Neural cell (in vitro differentiated cells): ENCODE results near the gene SHISA5.

Source experiments
- EP300 ChIP-seq: fragments of 450-650 bp; conservative IDR thresholded peaks from 2 replicates; pipeline ENCODE4 v1.6.1; 2014; ENCODE audit warnings: antibody characterized with exemption, mild to moderate bottlenecking, moderate library complexity; ENCODE audit not compliant: poor library complexity, severe bottlenecking
- EZH2 ChIP-seq: fragments of 200-600, 300-800 bp; shearing (Covaris generic), sonication (generic); IDR thresholded peaks from 2 replicates; pipeline ENCODE4 v1.6.1; 2014; ENCODE audit warnings: antibody characterized with exemption, low read length, borderline replicate concordance, mild to moderate bottlenecking; ENCODE audit not compliant: insufficient read depth, poor library complexity, severe bottlenecking
- MXI1 ChIP-seq: fragments of 450-650 bp; conservative IDR thresholded peaks from 2 replicates; pipeline ENCODE4 v1.6.1; 2014; ENCODE audit warnings: antibody characterized with exemption, mild to moderate bottlenecking; ENCODE audit not compliant: poor library complexity, severe bottlenecking
- POLR2AphosphoS5 ChIP-seq: IDR thresholded peaks from 2 replicates; pipeline ENCODE4 v1.6.1; 2012
- TF ChIP-seq, protein P1 (sequence below): fragments of 450-650 bp; IDR thresholded peaks from 2 replicates; pipeline ENCODE4 v1.5.1; 2014; ENCODE audit warnings: antibody characterized with exemption, mild to moderate bottlenecking, moderate library complexity; ENCODE audit not compliant: poor library complexity, severe bottlenecking
- TF ChIP-seq, protein P2 (sequence below): IDR thresholded peaks from 2 replicates; pipeline ENCODE4 v1.6.1; 2012; ENCODE audit warnings: borderline replicate concordance

DNA sequence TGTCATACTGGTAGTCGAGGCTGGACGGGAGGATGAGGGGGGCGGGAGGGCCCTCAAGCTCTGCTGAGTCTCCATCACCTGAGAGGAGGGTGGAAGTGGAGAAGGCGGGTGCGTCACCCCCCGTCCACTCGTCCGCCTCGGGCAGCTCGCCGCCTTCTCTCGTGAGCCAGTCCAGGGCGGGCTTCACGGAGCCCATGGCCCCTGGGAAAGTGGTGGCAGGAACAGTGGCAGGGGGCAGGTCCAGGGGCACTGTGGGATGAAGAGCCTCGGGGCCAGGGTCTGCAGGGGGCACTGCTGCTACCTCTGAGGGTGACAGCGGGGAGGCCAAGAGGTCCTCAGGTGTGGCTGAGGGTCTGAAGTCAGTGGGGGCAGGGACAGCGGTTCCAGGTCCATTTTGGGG is 84.4 kb downstream of the SHISA5 start:
- TF ChIP-seq, protein P1, sequence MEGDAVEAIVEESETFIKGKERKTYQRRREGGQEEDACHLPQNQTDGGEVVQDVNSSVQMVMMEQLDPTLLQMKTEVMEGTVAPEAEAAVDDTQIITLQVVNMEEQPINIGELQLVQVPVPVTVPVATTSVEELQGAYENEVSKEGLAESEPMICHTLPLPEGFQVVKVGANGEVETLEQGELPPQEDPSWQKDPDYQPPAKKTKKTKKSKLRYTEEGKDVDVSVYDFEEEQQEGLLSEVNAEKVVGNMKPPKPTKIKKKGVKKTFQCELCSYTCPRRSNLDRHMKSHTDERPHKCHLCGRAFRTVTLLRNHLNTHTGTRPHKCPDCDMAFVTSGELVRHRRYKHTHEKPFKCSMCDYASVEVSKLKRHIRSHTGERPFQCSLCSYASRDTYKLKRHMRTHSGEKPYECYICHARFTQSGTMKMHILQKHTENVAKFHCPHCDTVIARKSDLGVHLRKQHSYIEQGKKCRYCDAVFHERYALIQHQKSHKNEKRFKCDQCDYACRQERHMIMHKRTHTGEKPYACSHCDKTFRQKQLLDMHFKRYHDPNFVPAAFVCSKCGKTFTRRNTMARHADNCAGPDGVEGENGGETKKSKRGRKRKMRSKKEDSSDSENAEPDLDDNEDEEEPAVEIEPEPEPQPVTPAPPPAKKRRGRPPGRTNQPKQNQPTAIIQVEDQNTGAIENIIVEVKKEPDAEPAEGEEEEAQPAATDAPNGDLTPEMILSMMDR, result no peak
- no peak for TF ChIP-seq EZH2
- no peak for TF ChIP-seq EP300
- no peak for TF ChIP-seq POLR2AphosphoS5
- TF ChIP-seq, protein P2, sequence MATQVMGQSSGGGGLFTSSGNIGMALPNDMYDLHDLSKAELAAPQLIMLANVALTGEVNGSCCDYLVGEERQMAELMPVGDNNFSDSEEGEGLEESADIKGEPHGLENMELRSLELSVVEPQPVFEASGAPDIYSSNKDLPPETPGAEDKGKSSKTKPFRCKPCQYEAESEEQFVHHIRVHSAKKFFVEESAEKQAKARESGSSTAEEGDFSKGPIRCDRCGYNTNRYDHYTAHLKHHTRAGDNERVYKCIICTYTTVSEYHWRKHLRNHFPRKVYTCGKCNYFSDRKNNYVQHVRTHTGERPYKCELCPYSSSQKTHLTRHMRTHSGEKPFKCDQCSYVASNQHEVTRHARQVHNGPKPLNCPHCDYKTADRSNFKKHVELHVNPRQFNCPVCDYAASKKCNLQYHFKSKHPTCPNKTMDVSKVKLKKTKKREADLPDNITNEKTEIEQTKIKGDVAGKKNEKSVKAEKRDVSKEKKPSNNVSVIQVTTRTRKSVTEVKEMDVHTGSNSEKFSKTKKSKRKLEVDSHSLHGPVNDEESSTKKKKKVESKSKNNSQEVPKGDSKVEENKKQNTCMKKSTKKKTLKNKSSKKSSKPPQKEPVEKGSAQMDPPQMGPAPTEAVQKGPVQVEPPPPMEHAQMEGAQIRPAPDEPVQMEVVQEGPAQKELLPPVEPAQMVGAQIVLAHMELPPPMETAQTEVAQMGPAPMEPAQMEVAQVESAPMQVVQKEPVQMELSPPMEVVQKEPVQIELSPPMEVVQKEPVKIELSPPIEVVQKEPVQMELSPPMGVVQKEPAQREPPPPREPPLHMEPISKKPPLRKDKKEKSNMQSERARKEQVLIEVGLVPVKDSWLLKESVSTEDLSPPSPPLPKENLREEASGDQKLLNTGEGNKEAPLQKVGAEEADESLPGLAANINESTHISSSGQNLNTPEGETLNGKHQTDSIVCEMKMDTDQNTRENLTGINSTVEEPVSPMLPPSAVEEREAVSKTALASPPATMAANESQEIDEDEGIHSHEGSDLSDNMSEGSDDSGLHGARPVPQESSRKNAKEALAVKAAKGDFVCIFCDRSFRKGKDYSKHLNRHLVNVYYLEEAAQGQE, result no peak
- TF ChIP-seq MXI1, result no peak
